Measurements from ENCODE around the gene APOL1.
"Not testable (repeated sequence)": the region's sequence is repeated elsewhere in the genome, so short reads cannot be mapped to it uniquely, and the experiment has no call there.

APOL1 gene

GRCh38 chr22:36252754-36253522, at the start of gene APOL1:
TSS of gene APOL1 (plus strand) at chr22:36253133. CDS start at chr22:36254956, 1,823 bp downstream.
- DNase-seq (ENCODE audit: low read depth, low spot score), result peak; percentile 41

GRCh38 chr22:36203441-36203840, 49.5 kb upstream of the APOL1 start:
- not testable (repeated sequence) for DNase-seq (ENCODE audit: low read depth, low spot score)

GRCh38 chr22:36204001-36204631, 48.8 kb upstream of the APOL1 start:
- DNase-seq (ENCODE audit: low read depth, low spot score), result no peak

- no peak for DNase-seq (ENCODE audit: low read depth, low spot score)
Observed at GRCh38 chr22:36204632-36205015, 48.3 kb upstream of the APOL1 start.

GRCh38 chr22:36205573-36205972, 47.4 kb upstream of the APOL1 start:
- DNase-seq (ENCODE audit: low read depth, low spot score), result not testable (repeated sequence)

GRCh38 chr22:36206255-36206654, 46.7 kb upstream of the APOL1 start:
- DNase-seq (ENCODE audit: low read depth, low spot score), result no peak

GRCh38 chr22:36208162-36208765, 44.7 kb upstream of the APOL1 start:
- DNase-seq (ENCODE audit: low read depth, low spot score), result no peak

- no peak for DNase-seq (ENCODE audit: low read depth, low spot score)
Observed at GRCh38 chr22:36208914-36209313, 44.0 kb upstream of the APOL1 start.

GRCh38 chr22:36209488-36209908, 43.4 kb upstream of the APOL1 start:
- not testable (repeated sequence) for DNase-seq (ENCODE audit: low read depth, low spot score)

GRCh38 chr22:36210224-36210623, 42.7 kb upstream of the APOL1 start:
- DNase-seq (ENCODE audit: low read depth, low spot score), result no peak

GRCh38 chr22:36211237-36211861, 41.6 kb upstream of the APOL1 start:
- DNase-seq (ENCODE audit: low read depth, low spot score), result peak; percentile 72

- no peak for DNase-seq (ENCODE audit: low read depth, low spot score)
Observed at GRCh38 chr22:36212901-36213300, 40.0 kb upstream of the APOL1 start.

- DNase-seq (ENCODE audit: low read depth, low spot score), result no peak
Observed at GRCh38 chr22:36213586-36213985, 39.3 kb upstream of the APOL1 start.

- DNase-seq (ENCODE audit: low read depth, low spot score), result no peak
Observed at GRCh38 chr22:36215981-36216380, 37.0 kb upstream of the APOL1 start.

- no peak for DNase-seq (ENCODE audit: low read depth, low spot score)
Observed at GRCh38 chr22:36218648-36219193, 34.2 kb upstream of the APOL1 start.

GRCh38 chr22:36220451-36220921, 32.4 kb upstream of the APOL1 start:
- peak; percentile 36 for DNase-seq (ENCODE audit: low read depth, low spot score)

GRCh38 chr22:36221799-36222751, 30.9 kb upstream of the APOL1 start:
- peak; percentile 80 for DNase-seq (ENCODE audit: low read depth, low spot score)

GRCh38 chr22:36222887-36223450, 30.0 kb upstream of the APOL1 start:
- no peak for DNase-seq (ENCODE audit: low read depth, low spot score)

GRCh38 chr22:36223504-36223903, 29.4 kb upstream of the APOL1 start:
- DNase-seq (ENCODE audit: low read depth, low spot score), result no peak

GRCh38 chr22:36224245-36224644, 28.7 kb upstream of the APOL1 start:
- DNase-seq (ENCODE audit: low read depth, low spot score), result no peak

All from astrocyte of the hippocampus (primary cell).